ENCODE data around the gene PRELP. TPM values are rescaled to one million over a fixed set of nuclear protein-coding genes. Genes with fewer than 3 reads are reported as not detected.
"Not testable (repeated sequence)": the region's sequence is repeated elsewhere in the genome, so short reads cannot be mapped to it uniquely, and the experiment has no call there.

PRELP gene
- total RNA-seq, 1 donor from 2014 or later, result 2.9 TPM

GRCh38 chr1:203442821-203443220 lies 32.8 kb upstream of the PRELP start:
- no peak for DNase-seq (ENCODE audit: low read depth, low spot score)
- no peaks in the 10 kb centered on the region for H3K9me3 Mint-ChIP-seq
- H3K4me3 Mint-ChIP-seq, result no peak overlapping the region
- peaks cover 14% of the 10 kb centered on the region for H3K27me3 Mint-ChIP-seq (ENCODE audit: low read depth)
- TF ChIP-seq CTCF (conservative IDR thresholded peaks at IDR 0.05), result no peak
- H3K27ac Mint-ChIP-seq (ENCODE audit: unreplicated experiment), result no peak overlapping the region
- H3K4me1 Mint-ChIP-seq, result peaks cover 9% of the 10 kb centered on the region
- H3K36me3 Mint-ChIP-seq (ENCODE audit: low read depth), result no peaks in the 10 kb centered on the region

- H3K36me3 Mint-ChIP-seq (ENCODE audit: low read depth), result no peaks in the 10 kb centered on the region
- no peak overlapping the region for H3K27ac Mint-ChIP-seq (ENCODE audit: unreplicated experiment)
- H3K4me1 Mint-ChIP-seq, result peaks cover 11% of the 10 kb centered on the region
- no peaks in the 10 kb centered on the region for H3K9me3 Mint-ChIP-seq
- TF ChIP-seq CTCF (conservative IDR thresholded peaks at IDR 0.05), result no peak
- no peak overlapping the region for H3K4me3 Mint-ChIP-seq
- DNase-seq (ENCODE audit: low read depth, low spot score), result no peak
- H3K27me3 Mint-ChIP-seq (ENCODE audit: low read depth), result peaks cover 14% of the 10 kb centered on the region
Measured at GRCh38 chr1:203443296-203443695, 32.3 kb upstream of the PRELP start.

- no peak for DNase-seq (ENCODE audit: low read depth, low spot score)
- Mint-ChIP-seq H3K4me1 (peaks cover 20% of the 10 kb centered on the region), H3K4me3 (no peak overlapping the region), H3K9me3 (no peaks in the 10 kb centered on the region), H3K27ac (ENCODE audit: unreplicated experiment) (no peak overlapping the region), H3K27me3 (ENCODE audit: low read depth) (peaks cover 18% of the 10 kb centered on the region), H3K36me3 (ENCODE audit: low read depth) (no peaks in the 10 kb centered on the region)
- TF ChIP-seq CTCF (conservative IDR thresholded peaks at IDR 0.05), result no peak
Measured at GRCh38 chr1:203444171-203444576, 31.4 kb upstream of the PRELP start.

- Mint-ChIP-seq H3K4me3 (no peak overlapping the region), H3K4me1 (peaks cover 27% of the 10 kb centered on the region), H3K9me3 (no peaks in the 10 kb centered on the region), H3K36me3 (ENCODE audit: low read depth) (no peaks in the 10 kb centered on the region), H3K27me3 (ENCODE audit: low read depth) (peaks cover 28% of the 10 kb centered on the region), H3K27ac (ENCODE audit: unreplicated experiment) (no peak overlapping the region)
- no peak for DNase-seq (ENCODE audit: low read depth, low spot score)
- TF ChIP-seq CTCF (conservative IDR thresholded peaks at IDR 0.05), result no peak
Measured at GRCh38 chr1:203447151-203447550, 28.5 kb upstream of the PRELP start.

- DNase-seq (ENCODE audit: low read depth, low spot score); H3K9me3 Mint-ChIP-seq; H3K27ac Mint-ChIP-seq (ENCODE audit: unreplicated experiment); H3K4me3 Mint-ChIP-seq; H3K36me3 Mint-ChIP-seq (ENCODE audit: low read depth): not testable (repeated sequence)
- Mint-ChIP-seq H3K27me3 (ENCODE audit: low read depth) (peaks cover 27% of the 10 kb centered on the region), H3K4me1 (peaks cover 23% of the 10 kb centered on the region)
Measured at GRCh38 chr1:203447598-203447997, 28.0 kb upstream of the PRELP start.

GRCh38 chr1:203448521-203449061 lies 27.0 kb upstream of the PRELP start:
- Mint-ChIP-seq H3K4me1 (peaks cover 21% of the 10 kb centered on the region), H3K36me3 (ENCODE audit: low read depth) (no peaks in the 10 kb centered on the region), H3K27ac (ENCODE audit: unreplicated experiment) (no peak overlapping the region), H3K27me3 (ENCODE audit: low read depth) (peaks cover 19% of the 10 kb centered on the region), H3K9me3 (no peaks in the 10 kb centered on the region), H3K4me3 (peak overlapping the region; percentile 13)
- no peak for DNase-seq (ENCODE audit: low read depth, low spot score)
- no peak for TF ChIP-seq CTCF (conservative IDR thresholded peaks at IDR 0.05)
